Effector memory CD4-positive, alpha-beta T cell (primary cell): Measurements from ENCODE around the gene NEK3.

Experiments used
- DNase-seq, 3 donors: peaks; one replicate each; pipeline ENCODE4 v3.0.0-alpha.2; 2020
- H3K27ac ChIP-seq: 2 replicates; pipeline ENCODE4 v1.7.0; 2013; ENCODE audit warnings: mild to moderate bottlenecking, low read length, moderate library complexity; ENCODE audit not compliant: insufficient read depth, poor library complexity, severe bottlenecking
- H3K27me3 ChIP-seq: replicated peaks from 2 replicates; pipeline ENCODE4 v1.7.0; 2013; ENCODE audit warnings: mild to moderate bottlenecking, low read length; ENCODE audit not compliant: insufficient read depth, control insufficient read depth, poor library complexity, severe bottlenecking
- H3K36me3 ChIP-seq: 2 replicates; pipeline ENCODE4 v1.7.0; 2013; ENCODE audit warnings: mild to moderate bottlenecking, low read length, moderate library complexity; ENCODE audit not compliant: control insufficient read depth, insufficient read depth
- H3K4me1 ChIP-seq: 2 replicates; pipeline ENCODE4 v1.7.0; 2013; ENCODE audit warnings: low read length, mild to moderate bottlenecking; ENCODE audit not compliant: control insufficient read depth, insufficient read depth, poor library complexity, severe bottlenecking
- H3K4me3 ChIP-seq: 2 replicates; pipeline ENCODE4 v1.7.0; 2013; ENCODE audit warnings: low read length, low read depth, mild to moderate bottlenecking; ENCODE audit not compliant: insufficient read depth, poor library complexity, severe bottlenecking
- H3K9me3 ChIP-seq: 2 replicates; pipeline ENCODE4 v1.7.0; 2013; ENCODE audit warnings: mild to moderate bottlenecking, low read length, moderate library complexity; ENCODE audit not compliant: control insufficient read depth

The NEK3 gene

GRCh38 chr13:52156724-52157261, 2.6 kb downstream of the NEK3 start:
- Histone ChIP-seq H3K36me3 (peaks cover 4% of the 10 kb centered on the region), H3K9me3 (no peaks in the 10 kb centered on the region), H3K4me1 (peaks cover 9% of the 10 kb centered on the region), H3K27me3 (no peaks in the 10 kb centered on the region), H3K27ac (no peak overlapping the region), H3K4me3 (no peak overlapping the region)
- no peak for DNase-seq

DNA sequence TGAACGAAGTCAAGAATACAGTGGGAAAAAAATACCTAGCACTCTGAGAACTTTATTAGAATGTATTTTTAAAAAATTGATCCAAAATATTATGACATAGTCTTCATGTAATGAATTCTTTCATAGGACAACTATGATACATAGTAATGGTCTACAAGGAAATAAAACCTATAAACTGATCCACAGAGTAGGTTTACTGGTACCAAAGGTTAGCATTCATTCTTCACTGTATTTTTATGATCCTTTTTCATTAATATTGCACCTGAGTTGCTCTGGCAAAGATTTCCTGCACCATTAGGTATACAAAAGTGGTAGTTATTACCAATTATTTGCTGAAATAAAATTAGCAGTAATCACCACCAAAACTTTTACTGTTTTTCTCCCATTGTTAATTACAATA, 4.2 kb downstream of the NEK3 start:
- no peak for DNase-seq
- Histone ChIP-seq H3K4me1 (peaks cover 7% of the 10 kb centered on the region), H3K36me3 (peaks cover 7% of the 10 kb centered on the region)

DNA sequence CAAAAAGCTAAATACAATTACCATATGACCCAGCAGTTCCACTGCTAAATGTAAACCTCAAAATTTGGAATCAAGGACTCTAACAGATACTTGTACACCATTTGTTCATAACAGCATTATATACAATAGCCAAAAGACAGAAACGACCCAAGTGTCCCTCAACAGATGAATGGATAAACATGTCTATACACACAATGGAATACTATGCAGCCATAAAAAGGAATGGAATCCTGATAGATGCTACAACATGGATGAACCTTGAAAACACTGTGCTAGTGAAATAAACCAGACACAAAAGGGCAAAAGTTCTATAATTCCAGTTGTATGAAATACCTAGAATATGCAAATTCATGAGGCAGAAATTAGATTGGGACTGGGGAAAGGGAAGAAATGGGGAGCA, 12.2 kb downstream of the NEK3 start:
- H3K4me1 ChIP-seq, result no peaks in the 10 kb centered on the region
- H3K9me3 ChIP-seq, result no peaks in the 10 kb centered on the region
- no peaks in the 10 kb centered on the region for H3K27me3 ChIP-seq
- H3K27ac ChIP-seq, result no peak overlapping the region
- H3K36me3 ChIP-seq, result peaks cover 3% of the 10 kb centered on the region
- no peak for DNase-seq
- H3K4me3 ChIP-seq, result no peak overlapping the region

More for the DNA sequence above, 4.2 kb downstream of the NEK3 start:
- Histone ChIP-seq H3K27ac (no peak overlapping the region), H3K27me3 (no peaks in the 10 kb centered on the region), H3K9me3 (no peaks in the 10 kb centered on the region), H3K4me3 (no peak overlapping the region)

DNA sequence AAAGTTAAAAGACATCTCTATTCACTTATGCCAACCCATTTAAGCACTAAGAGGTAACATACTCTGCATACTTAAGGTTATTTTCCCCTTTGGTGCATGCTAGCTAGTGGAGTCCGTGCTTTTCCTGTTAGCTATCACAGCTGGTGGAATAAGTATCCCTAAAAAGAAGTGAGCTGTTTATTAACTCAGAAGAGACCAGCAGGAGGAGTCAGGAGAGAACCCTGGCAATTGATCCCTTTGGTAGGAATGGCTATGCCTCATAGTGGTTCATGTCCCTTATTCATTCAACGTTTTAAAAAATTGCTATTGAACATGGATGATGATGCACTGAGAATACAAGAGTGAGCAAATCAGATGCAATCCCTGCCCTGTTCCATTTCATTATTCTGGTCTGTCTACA, 18.1 kb downstream of the NEK3 start:
- Histone ChIP-seq H3K4me3 (no peak overlapping the region), H3K9me3 (no peaks in the 10 kb centered on the region), H3K27me3 (no peaks in the 10 kb centered on the region), H3K27ac (no peak overlapping the region), H3K36me3 (no peaks in the 10 kb centered on the region), H3K4me1 (no peaks in the 10 kb centered on the region)
- DNase-seq, result no peak

GRCh38 chr13:52137489-52137888, 21.9 kb downstream of the NEK3 start:
- Histone ChIP-seq H3K27ac (no peak overlapping the region), H3K36me3 (peaks cover 14% of the 10 kb centered on the region), H3K4me1 (no peaks in the 10 kb centered on the region), H3K9me3 (no peaks in the 10 kb centered on the region), H3K27me3 (no peaks in the 10 kb centered on the region), H3K4me3 (no peak overlapping the region)
- no peak for DNase-seq

DNA sequence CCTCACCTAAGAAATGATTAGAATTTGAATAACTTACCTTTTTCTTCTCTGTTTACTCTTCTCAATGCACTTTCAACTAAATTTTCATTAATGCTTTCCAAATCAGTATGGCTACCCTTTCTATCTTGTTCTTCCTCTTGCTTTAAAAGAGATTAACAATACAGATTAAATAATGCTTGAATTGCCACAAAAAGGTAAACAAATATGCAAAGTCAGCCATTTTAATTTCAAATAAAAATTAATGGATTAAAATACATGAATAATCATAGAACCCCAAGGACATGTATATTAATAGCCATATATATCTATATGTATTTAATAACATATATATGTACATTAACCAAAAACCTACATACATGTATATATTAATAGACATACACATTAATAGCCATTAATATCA, 22.6 kb downstream of the NEK3 start:
- no peak for DNase-seq
- no peak overlapping the region for H3K27ac ChIP-seq

DNA sequence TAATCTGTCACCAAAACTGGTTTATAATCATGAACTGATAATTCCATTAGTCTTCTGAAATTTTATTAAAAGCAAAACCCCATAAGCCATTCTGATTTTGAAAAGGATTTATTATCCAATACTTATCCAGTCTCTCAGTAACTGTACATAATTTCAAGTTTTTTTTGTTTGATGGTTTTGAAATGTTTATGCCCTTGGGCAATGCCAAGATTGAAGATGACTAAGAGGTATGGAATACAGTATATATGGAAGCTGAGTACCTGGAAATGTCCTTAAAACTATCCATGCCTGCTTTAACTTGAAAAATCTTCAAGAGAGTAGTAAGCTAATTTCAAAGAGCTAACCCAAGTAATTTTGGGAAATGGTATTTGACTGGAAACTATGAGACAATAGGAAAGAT, 28.8 kb downstream of the NEK3 start:
- Histone ChIP-seq H3K36me3 (peaks cover 10% of the 10 kb centered on the region), H3K4me3 (no peak overlapping the region), H3K4me1 (peaks cover 10% of the 10 kb centered on the region), H3K27me3 (no peaks in the 10 kb centered on the region), H3K9me3 (no peaks in the 10 kb centered on the region), H3K27ac (no peak overlapping the region)
- DNase-seq, result no peak

More for the DNA sequence above, 22.6 kb downstream of the NEK3 start:
- no peak overlapping the region for H3K4me3 ChIP-seq
- H3K9me3 ChIP-seq, result no peaks in the 10 kb centered on the region
- H3K36me3 ChIP-seq, result peaks cover 14% of the 10 kb centered on the region
- no peaks in the 10 kb centered on the region for H3K4me1 ChIP-seq
- H3K27me3 ChIP-seq, result no peaks in the 10 kb centered on the region

- Histone ChIP-seq H3K27ac (no peak within 1 kb of the TSS), H3K36me3 (peaks cover 5% of the 10 kb centered on the region), H3K4me3 (peak within 1 kb of the TSS; percentile 65), H3K9me3 (no peaks in the 10 kb centered on the region), H3K4me1 (peaks cover 10% of the 10 kb centered on the region), H3K27me3 (no peaks in the 10 kb centered on the region)
- peak; percentile 4 to 29 (median 15) for DNase-seq
These were observed 30.4 kb downstream of the NEK3 start, which contains the start of gene NEK5 for GRCh38 chr13:52128714-52129700. NEK5 (minus strand) TSS chr13:52129073; CDS start chr13:52127482, 1,591 bp downstream.

DNA sequence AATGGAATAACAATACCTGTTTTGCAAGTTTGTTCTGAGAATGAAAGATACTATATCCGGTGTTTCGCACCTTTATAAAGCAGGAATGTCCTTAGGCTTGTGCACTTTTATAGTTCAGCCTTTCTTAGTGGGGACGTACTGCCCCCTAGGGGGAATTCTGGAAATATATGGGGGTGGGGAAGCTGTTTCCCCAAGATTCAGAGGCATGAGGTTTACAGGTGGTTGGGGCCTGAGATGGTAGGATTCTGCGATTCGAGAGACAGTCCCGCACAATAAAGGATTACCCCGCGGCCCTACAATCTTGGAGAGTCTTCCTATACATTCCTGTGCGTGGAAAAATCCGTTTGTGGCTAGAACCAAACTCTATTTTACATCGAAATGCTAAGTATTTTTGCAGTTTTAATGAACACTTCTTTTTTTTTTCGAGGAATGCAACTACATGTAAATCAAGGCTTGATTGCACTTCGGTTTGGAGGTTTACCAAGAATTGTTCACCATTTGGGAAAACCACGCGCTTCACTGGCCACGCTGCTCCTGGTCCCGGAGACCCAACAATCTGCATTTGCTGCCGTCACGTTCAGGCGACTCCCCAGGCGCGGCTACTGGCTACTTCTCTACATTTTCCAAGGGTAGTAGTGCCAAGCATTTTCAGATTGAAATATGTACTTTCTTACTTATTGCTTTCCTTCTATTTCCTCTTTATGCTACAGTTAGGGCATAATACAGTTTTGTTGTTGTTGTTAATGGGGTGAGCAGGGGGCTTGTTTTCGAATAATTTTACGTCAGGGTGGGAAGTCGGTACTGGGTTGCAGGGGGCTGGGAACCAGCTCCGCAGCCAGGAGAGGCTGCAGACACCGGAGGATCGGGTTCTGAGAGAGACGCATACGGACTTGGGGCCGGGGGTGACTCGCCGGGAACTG, 31.4 kb downstream of the NEK3 start:
- no peaks in the 10 kb centered on the region for H3K9me3 ChIP-seq
- DNase-seq, result peak; percentile 7 to 38 (median 25)
- no peaks in the 10 kb centered on the region for H3K27me3 ChIP-seq
- no peak overlapping the region for H3K27ac ChIP-seq
- H3K4me3 ChIP-seq, result peak overlapping the region; percentile 65
- peaks cover 10% of the 10 kb centered on the region for H3K4me1 ChIP-seq
- no peaks in the 10 kb centered on the region for H3K36me3 ChIP-seq
